IMR-90 (cell line): ENCODE measurements around the gene FGF21. TPM values are rescaled to one million over a fixed set of nuclear protein-coding genes. Genes with fewer than 3 reads are reported as not detected.

Experiments
- ATAC-seq: fragments of 200-7000 bp; cut with Tn5 transposase; 2 replicates; pipeline ENCODE4 v1.9.1; 2020; ENCODE audit warnings: low read depth, mild to moderate bottlenecking, moderate library complexity
- BruUV-seq: library from RNA; stranded (reverse); fragments of 400-500 nt; replicated peaks from 2 replicates; lab custom pipeline; 2021; lab: Mats Ljungman, UMichigan
- CTCF ChIA-PET: fragments of 300-600 bp; formaldehyde crosslinking; extraction: SDS; loops from one replicate; lab custom pipeline; 2021; ENCODE audit warnings: antibody characterized with exemption; lab: Yijun Ruan, JAX
- POLR2A ChIA-PET: fragments of 300-600 bp; sonication (Branson Sonifier 250); formaldehyde crosslinking; loops from one replicate; lab custom pipeline; 2022; ENCODE audit warnings: antibody characterized with exemption; ENCODE audit not compliant: unreplicated experiment; lab: Charles Lee
- DNase-seq: peaks from one replicate; pipeline ENCODE4 v3.0.0; 2013
- H2AFZ ChIP-seq: replicated peaks from 2 replicates; pipeline ENCODE3; 2013; ENCODE audit warnings: low read length, mild to moderate bottlenecking; ENCODE audit not compliant: poor library complexity
- H2AK5ac ChIP-seq: 2 replicates; pipeline ENCODE4 v1.6.1; 2013; ENCODE audit warnings: low read depth, low read length, inconsistent platforms
- H2AK9ac ChIP-seq: replicated peaks from 2 replicates; pipeline ENCODE3; 2013; ENCODE audit warnings: mild to moderate bottlenecking, low read depth, low read length, moderate library complexity; ENCODE audit not compliant: poor library complexity
- H2BK120ac ChIP-seq: 2 replicates; pipeline ENCODE4 v1.6.1; 2013; ENCODE audit warnings: low read depth, low read length, inconsistent platforms
- H2BK15ac ChIP-seq: 3 replicates; pipeline ENCODE4 v1.6.1; 2013; ENCODE audit warnings: low read depth, low read length, inconsistent platforms
- H2BK20ac ChIP-seq: 2 replicates; pipeline ENCODE4 v1.6.1; 2013; ENCODE audit warnings: low read depth, mild to moderate bottlenecking, inconsistent platforms, low read length, moderate library complexity
- H2BK5ac ChIP-seq: 2 replicates; pipeline ENCODE4 v1.6.1; 2013; ENCODE audit warnings: mild to moderate bottlenecking, low read depth, low read length, inconsistent platforms; ENCODE audit not compliant: poor library complexity, severe bottlenecking
- H3K14ac ChIP-seq: replicated peaks from 2 replicates; pipeline ENCODE4 v1.6.1; 2013; ENCODE audit warnings: low read depth, low read length, inconsistent platforms
- H3K18ac ChIP-seq: 2 replicates; pipeline ENCODE4 v1.6.1; 2013; ENCODE audit warnings: low read depth, low read length, control low read depth
- H3K23ac ChIP-seq: 2 replicates; pipeline ENCODE4 v1.6.1; 2013; ENCODE audit warnings: low read depth, low read length, inconsistent platforms
- H3K27ac ChIP-seq: 2 replicates; pipeline ENCODE4 v1.5.1; 2013; ENCODE audit warnings: mild to moderate bottlenecking, control low read depth, low read length; ENCODE audit not compliant: insufficient read depth
- H3K27me3 ChIP-seq: 2 replicates; pipeline ENCODE4 v1.6.1; 2013; ENCODE audit warnings: low read length; ENCODE audit not compliant: control insufficient read depth, insufficient read depth
- H3K36me3 ChIP-seq: 2 replicates; pipeline ENCODE4 v1.6.1; 2013; ENCODE audit warnings: low read length, mixed read lengths; ENCODE audit not compliant: control insufficient read depth, insufficient read depth
- H3K4ac ChIP-seq: 2 replicates; pipeline ENCODE4 v1.6.1; 2013; ENCODE audit warnings: low read depth, low read length, inconsistent platforms
- H3K4me1 ChIP-seq: 2 replicates; pipeline ENCODE4 v1.6.1; 2013; ENCODE audit warnings: low read length, mixed read lengths; ENCODE audit not compliant: control insufficient read depth, insufficient read depth
- H3K4me2 ChIP-seq: 2 replicates; pipeline ENCODE4 v1.6.1; 2013; ENCODE audit warnings: low read depth, mild to moderate bottlenecking, control low read depth, low read length, moderate library complexity
- H3K4me3 ChIP-seq: 2 replicates; pipeline ENCODE4 v1.5.1; 2013; ENCODE audit warnings: low read depth, mild to moderate bottlenecking, control low read depth, low read length, moderate library complexity; ENCODE audit not compliant: insufficient read depth
- H3K56ac ChIP-seq: 2 replicates; pipeline ENCODE4 v1.6.1; 2013; ENCODE audit warnings: low read length, inconsistent platforms; ENCODE audit not compliant: insufficient read depth; ENCODE audit errors: extremely low read depth
- H3K79me1 ChIP-seq, 2 experiments: 2 replicates each; pipeline ENCODE4 v1.6.1; 2013; ENCODE audit warnings: low read length in 2 of 2, inconsistent platforms in 1 of 2, low read depth in 1 of 2
- H3K9ac ChIP-seq: 2 replicates; pipeline ENCODE4 v1.6.1; 2013; ENCODE audit warnings: low read depth, low read length, control low read depth
- H3K9me1 ChIP-seq: 2 replicates; pipeline ENCODE4 v1.6.1; 2013; ENCODE audit warnings: low read length, inconsistent platforms; ENCODE audit not compliant: insufficient read depth
- H3K9me3 ChIP-seq: 2 replicates; pipeline ENCODE4 v1.6.1; 2013; ENCODE audit warnings: low read length; ENCODE audit not compliant: control insufficient read depth, insufficient read depth
- H4K20me1 ChIP-seq: 2 replicates; pipeline ENCODE4 v1.6.1; 2013; ENCODE audit warnings: low read length, inconsistent platforms; ENCODE audit not compliant: insufficient read depth
- H4K5ac ChIP-seq: 2 replicates; pipeline ENCODE4 v1.6.1; 2013; ENCODE audit warnings: mild to moderate bottlenecking, low read depth, low read length, control low read depth
- H4K8ac ChIP-seq, 2 experiments: 2 replicates each; pipeline ENCODE4 v1.6.1; 2013; ENCODE audit warnings: low read depth in 2 of 2, low read length in 2 of 2, control low read depth in 1 of 2, inconsistent platforms in 1 of 2
- H4K91ac ChIP-seq: 2 replicates; pipeline ENCODE4 v1.6.1; 2013; ENCODE audit warnings: low read depth, low read length, inconsistent platforms; ENCODE audit not compliant: insufficient read depth
- BHLHE40 ChIP-seq: fragments of 150-350 bp; IDR thresholded peaks from 2 replicates; pipeline ENCODE4 v1.6.1; 2016; ENCODE audit warnings: mild to moderate bottlenecking, low read depth, low read length
- CEBPB ChIP-seq: IDR thresholded peaks from 2 replicates; pipeline ENCODE4 v1.6.1; 2012; ENCODE audit warnings: low read depth, low read length, improper control_type of control experiment
- CHD1 ChIP-seq: IDR thresholded peaks from 2 replicates; pipeline ENCODE4 v1.6.1; 2012; ENCODE audit warnings: low read depth, low read length, improper control_type of control experiment
- CTCF ChIP-seq: conservative IDR thresholded peaks from 2 replicates; pipeline ENCODE4 v1.5.1; 2012; ENCODE audit warnings: mild to moderate bottlenecking, low read depth, low read length, improper control_type of control experiment
- ELK1 ChIP-seq: fragments of 150-350 bp; IDR thresholded peaks from 2 replicates; pipeline ENCODE4 v1.6.1; 2016; ENCODE audit warnings: low read depth, mild to moderate bottlenecking, low read length, moderate library complexity, borderline replicate concordance
- FOS ChIP-seq: fragments of 150-350 bp; IDR thresholded peaks from 2 replicates; pipeline ENCODE4 v1.6.1; 2016; ENCODE audit warnings: low read depth, low read length
- MAFK ChIP-seq: IDR thresholded peaks from 2 replicates; pipeline ENCODE4 v1.6.1; 2012; ENCODE audit warnings: low read depth, low read length, improper control_type of control experiment
- MXI1 ChIP-seq: IDR thresholded peaks from 2 replicates; pipeline ENCODE4 v1.6.1; 2012; ENCODE audit warnings: low read depth, mild to moderate bottlenecking, low read length, moderate library complexity, borderline replicate concordance
- NFE2L2 ChIP-seq: fragments of 150-350 bp; IDR thresholded peaks from 2 replicates; pipeline ENCODE4 v1.6.1; 2016; ENCODE audit warnings: low read depth, mild to moderate bottlenecking, low read length
- POLR2A ChIP-seq: IDR thresholded peaks from 2 replicates; pipeline ENCODE4 v1.6.1; 2012; ENCODE audit warnings: mild to moderate bottlenecking, low read depth, low read length
- RAD21 ChIP-seq: IDR thresholded peaks from 2 replicates; pipeline ENCODE4 v1.6.1; 2012; ENCODE audit warnings: low read length, improper control_type of control experiment
- RCOR1 ChIP-seq: IDR thresholded peaks from 2 replicates; pipeline ENCODE4 v1.6.1; 2012; ENCODE audit warnings: mild to moderate bottlenecking, low read length, improper control_type of control experiment; ENCODE audit not compliant: insufficient replicate concordance
- RFX5 ChIP-seq: IDR thresholded peaks from 2 replicates; pipeline ENCODE4 v1.8.0; 2012; ENCODE audit warnings: low read depth, mild to moderate bottlenecking, low read length, moderate library complexity
- SMC3 ChIP-seq: fragments of 150-350 bp; IDR thresholded peaks from 2 replicates; pipeline ENCODE4 v1.6.1; 2016; ENCODE audit warnings: low read depth, mild to moderate bottlenecking, antibody characterized with exemption, low read length, moderate library complexity
- USF2 ChIP-seq: fragments of 150-350 bp; IDR thresholded peaks from 2 replicates; pipeline ENCODE4 v1.6.1; 2017; ENCODE audit warnings: mild to moderate bottlenecking, antibody characterized with exemption, low read length, low read depth
- WGBS, 2 experiments: methylation state at CpG; one replicate each; pipeline versions ENCODE4 v1.1.5 to v1.1.7; 2013; ENCODE audit warnings: missing lambda C conversion rate in 2 of 2; ENCODE audit not compliant: insufficient read length in 1 of 2; ENCODE audit errors: extremely low coverage in 2 of 2; 5-methylcytosine and 5-hydroxymethylcytosine counted together
- dilution Hi-C: fragments of 300-500 bp; cut with HindIII; formaldehyde crosslinking; loops from one replicate; pipeline ENCODE4 v1.14.3; 2018; ENCODE audit warnings: low sequenced_read_pairs; ENCODE audit not compliant: unreplicated experiment
- in situ Hi-C: fragments of 300-500 bp; cut with MboI; formaldehyde crosslinking; loops from 3 replicates; pipeline ENCODE4 v1.14.3; 2019; ENCODE audit warnings: low sequenced_read_pairs, inconsistent platforms, mixed read lengths
- intact Hi-C: fragments of 100-400 bp; cut with micrococcal nuclease; formaldehyde crosslinking; loops from 2 replicates; pipeline ENCODE4 v1.10.0; 2022
- polyA plus RNA-seq, 3 experiments: library from polyadenylated mRNA; depleted of rRNA; stranded (reverse); fragments of >200 nt; gene quantifications; 2 replicates each; pipeline ENCODE4 v1.2.3, GENCODE V29; 2012; ENCODE audit warnings: low replicate concordance in 1 of 3
- total RNA-seq: library from RNA; depleted of rRNA; stranded (reverse); fragments of >200 nt; gene quantifications from 2 replicates; pipeline ENCODE4 v1.2.3, GENCODE V29; 2012

Gene FGF21
- total and polyA plus RNA-seq, 2 of the 4 experiments (the other 2 are of a cell fraction) = not detected

GRCh38 chr19:48756686-48757085, 1.4 kb downstream of the FGF21 start:
- no peak overlapping the region for H4K5ac ChIP-seq
- no peaks in the 10 kb centered on the region for H3K9me3 ChIP-seq
- H3K9me1 ChIP-seq = no peaks in the 10 kb centered on the region
- H2BK5ac ChIP-seq = no peak overlapping the region
- in situ Hi-C loops (no loop called here), intact Hi-C loops (no loop called here), dilution Hi-C loops (no loop called here)
- no peak overlapping the region for H2AK5ac ChIP-seq
- H3K23ac ChIP-seq = no peak overlapping the region
- H2BK120ac ChIP-seq = no peak overlapping the region
- POLR2A ChIA-PET = no interaction called here
- no TSS peak for BruUV-seq
- peaks cover 37% of the 10 kb centered on the region for H3K27me3 ChIP-seq
- no peak overlapping the region for H3K56ac ChIP-seq
- H3K36me3 ChIP-seq = no peaks in the 10 kb centered on the region
- no peak overlapping the region for H4K8ac ChIP-seq
- no peak overlapping the region for H4K91ac ChIP-seq
- TF ChIP-seq FOS = no peak
- no peak for TF ChIP-seq CHD1
- TF ChIP-seq USF2 = no peak
- no peak for TF ChIP-seq MXI1
- no peak for TF ChIP-seq CEBPB
- TF ChIP-seq RFX5 = no peak
- TF ChIP-seq RCOR1 = no peak
- no peak for TF ChIP-seq CTCF
- no peak for TF ChIP-seq BHLHE40
- TF ChIP-seq SMC3 = no peak
- TF ChIP-seq NFE2L2 = no peak
- TF ChIP-seq ELK1 = no peak
- TF ChIP-seq POLR2A = no peak
- TF ChIP-seq MAFK = no peak
- TF ChIP-seq RAD21 = no peak
- H3K4me3 ChIP-seq = no peak overlapping the region
- no peak overlapping the region for H2BK20ac ChIP-seq
- CTCF ChIA-PET = no interaction called here
- H2BK15ac ChIP-seq = no peak overlapping the region
- ATAC-seq = no peak
- H2AK9ac ChIP-seq = no peak overlapping the region
- no peak overlapping the region for H3K14ac ChIP-seq
- DNase-seq = no peak
- H3K79me1 ChIP-seq = no peaks in the 10 kb centered on the region
- peaks cover 4% of the 10 kb centered on the region; the same call in 1 of the 2 replicates for H3K4me1 ChIP-seq
- no peak overlapping the region for H3K4me2 ChIP-seq
- WGBS, 2 experiments = no CpG with 5 or more reads among the region's 9 CpGs
- no peak overlapping the region for H3K4ac ChIP-seq
- H3K27ac ChIP-seq = no peak overlapping the region
- H3K18ac ChIP-seq = no peak overlapping the region
- H4K20me1 ChIP-seq = no peaks in the 10 kb centered on the region
- H3K9ac ChIP-seq = no peak overlapping the region
- no peak overlapping the region for H2AFZ ChIP-seq
